ENCODE measurements around the gene MYH15.

DNA sequence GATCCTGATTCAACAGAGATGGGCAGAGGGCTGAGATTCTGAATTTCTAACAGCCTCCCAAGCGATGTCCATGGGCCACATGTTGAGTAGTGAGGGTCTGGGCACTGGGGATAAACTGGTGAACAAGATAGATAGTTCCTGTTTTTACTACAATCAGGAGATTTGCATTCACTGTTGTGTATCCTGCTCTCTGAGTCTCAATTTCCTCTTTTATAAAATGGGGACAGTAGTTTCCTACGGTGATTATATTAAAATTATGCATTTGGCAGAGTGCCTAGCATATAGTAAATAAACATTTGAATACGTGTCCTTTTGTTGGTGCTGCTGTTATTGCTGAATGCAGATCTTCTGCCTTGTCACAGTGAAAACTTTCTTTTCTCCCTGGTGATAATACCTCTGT is 102.5 kb downstream of the MYH15 start:
- TF ChIP-seq POLR2A (IDR thresholded peaks at IDR 0.05): no peak
- TF ChIP-seq, protein P1, sequence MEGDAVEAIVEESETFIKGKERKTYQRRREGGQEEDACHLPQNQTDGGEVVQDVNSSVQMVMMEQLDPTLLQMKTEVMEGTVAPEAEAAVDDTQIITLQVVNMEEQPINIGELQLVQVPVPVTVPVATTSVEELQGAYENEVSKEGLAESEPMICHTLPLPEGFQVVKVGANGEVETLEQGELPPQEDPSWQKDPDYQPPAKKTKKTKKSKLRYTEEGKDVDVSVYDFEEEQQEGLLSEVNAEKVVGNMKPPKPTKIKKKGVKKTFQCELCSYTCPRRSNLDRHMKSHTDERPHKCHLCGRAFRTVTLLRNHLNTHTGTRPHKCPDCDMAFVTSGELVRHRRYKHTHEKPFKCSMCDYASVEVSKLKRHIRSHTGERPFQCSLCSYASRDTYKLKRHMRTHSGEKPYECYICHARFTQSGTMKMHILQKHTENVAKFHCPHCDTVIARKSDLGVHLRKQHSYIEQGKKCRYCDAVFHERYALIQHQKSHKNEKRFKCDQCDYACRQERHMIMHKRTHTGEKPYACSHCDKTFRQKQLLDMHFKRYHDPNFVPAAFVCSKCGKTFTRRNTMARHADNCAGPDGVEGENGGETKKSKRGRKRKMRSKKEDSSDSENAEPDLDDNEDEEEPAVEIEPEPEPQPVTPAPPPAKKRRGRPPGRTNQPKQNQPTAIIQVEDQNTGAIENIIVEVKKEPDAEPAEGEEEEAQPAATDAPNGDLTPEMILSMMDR (IDR thresholded peaks at IDR 0.05): no peak
- no peak for TF ChIP-seq POLR2AphosphoS5 (IDR thresholded peaks at IDR 0.05)
